HG03175 (cell line): ENCODE measurements around the gene KATNBL1.
"Not testable (repeated sequence)": the region's sequence is repeated elsewhere in the genome, so short reads cannot be mapped to it uniquely, and the experiment has no call there.

Experiments
- ATAC-seq: cut with Tn5 transposase; IDR thresholded peaks from one replicate; pipeline ENCODE4 v1.9.1; 2021; ENCODE audit warnings: mild to moderate bottlenecking, moderate library complexity; ENCODE audit not compliant: unreplicated experiment

The KATNBL1 gene

GRCh38 chr15:34203936-34204335, 6.0 kb downstream of the KATNBL1 start:
- no peak for ATAC-seq

GRCh38 chr15:34203305-34203704, 6.6 kb downstream of the KATNBL1 start:
- ATAC-seq, result no peak

GRCh38 chr15:34193272-34193671, 16.6 kb downstream of the KATNBL1 start:
- not testable (repeated sequence) for ATAC-seq

GRCh38 chr15:34188711-34189110, 21.2 kb downstream of the KATNBL1 start:
- no peak for ATAC-seq

GRCh38 chr15:34185666-34186065, 24.2 kb downstream of the KATNBL1 start:
- no peak for ATAC-seq

- ATAC-seq, result no peak
Measured at GRCh38 chr15:34182942-34183341, 27.0 kb downstream of the KATNBL1 start.

GRCh38 chr15:34179234-34179633, 30.7 kb downstream of the KATNBL1 start:
- no peak for ATAC-seq

- not testable (repeated sequence) for ATAC-seq
Measured at GRCh38 chr15:34165987-34166573, 43.8 kb downstream of the KATNBL1 start.

GRCh38 chr15:34161329-34161963, 48.5 kb downstream of the KATNBL1 start:
- ATAC-seq, result no peak

GRCh38 chr15:34160735-34161134, 49.2 kb downstream of the KATNBL1 start:
- no peak for ATAC-seq

- no peak for ATAC-seq
Measured at GRCh38 chr15:34158355-34158754, 51.5 kb downstream of the KATNBL1 start.

GRCh38 chr15:34155859-34156258, 54.0 kb downstream of the KATNBL1 start:
- ATAC-seq, result no peak

GRCh38 chr15:34154725-34155204, 55.1 kb downstream of the KATNBL1 start:
- no peak for ATAC-seq

- no peak for ATAC-seq
Measured at GRCh38 chr15:34147371-34148140, 62.3 kb downstream of the KATNBL1 start.

- ATAC-seq, result no peak
Measured at GRCh38 chr15:34133511-34133910, 76.4 kb downstream of the KATNBL1 start.

GRCh38 chr15:34132881-34133280, 77.0 kb downstream of the KATNBL1 start:
- ATAC-seq, result no peak

- ATAC-seq, result no peak
Measured at GRCh38 chr15:34128898-34129297, 81.0 kb downstream of the KATNBL1 start.

GRCh38 chr15:34126522-34126921, 83.4 kb downstream of the KATNBL1 start:
- no peak for ATAC-seq

GRCh38 chr15:34125945-34126344, 84.0 kb downstream of the KATNBL1 start:
- no peak for ATAC-seq

GRCh38 chr15:34124651-34125050, 85.2 kb downstream of the KATNBL1 start:
- ATAC-seq, result no peak

- ATAC-seq, result no peak
Measured at GRCh38 chr15:34122771-34123183, 87.1 kb downstream of the KATNBL1 start.

GRCh38 chr15:34121786-34122185, 88.1 kb downstream of the KATNBL1 start:
- ATAC-seq, result not testable (repeated sequence)
